GM21381 (cell line): Measurements from ENCODE around the gene HOXC9.

Experiments used
- ATAC-seq: cut with Tn5 transposase; IDR thresholded peaks from one replicate; pipeline ENCODE4 v1.9.1; 2021; ENCODE audit warnings: mild to moderate bottlenecking, moderate library complexity; ENCODE audit not compliant: unreplicated experiment

The HOXC9 gene

GRCh38 chr12:53963005-53963404 lies 37.0 kb upstream of the HOXC9 start:
- ATAC-seq, result no peak

- ATAC-seq, result no peak
These were observed 36.3 kb upstream of the HOXC9 start for GRCh38 chr12:53963434-53964314.

- ATAC-seq, result no peak
These were observed 35.6 kb upstream of the HOXC9 start for GRCh38 chr12:53964315-53964713.

GRCh38 chr12:53965281-53966084 lies 34.5 kb upstream of the HOXC9 start:
- ATAC-seq, result no peak

GRCh38 chr12:53966085-53966384 lies 33.9 kb upstream of the HOXC9 start:
- ATAC-seq, result no peak

GRCh38 chr12:53966385-53967133 lies 33.4 kb upstream of the HOXC9 start:
- no peak for ATAC-seq

- ATAC-seq, result no peak
These were observed 32.5 kb upstream of the HOXC9 start for GRCh38 chr12:53967421-53967925.

GRCh38 chr12:53968214-53969127 lies 31.5 kb upstream of the HOXC9 start:
- ATAC-seq, result no peak

- ATAC-seq, result no peak
These were observed 30.2 kb upstream of the HOXC9 start for GRCh38 chr12:53969588-53970259.

- ATAC-seq, result no peak
These were observed 29.5 kb upstream of the HOXC9 start for GRCh38 chr12:53970451-53970850.

GRCh38 chr12:53971129-53971528 lies 28.8 kb upstream of the HOXC9 start:
- ATAC-seq, result no peak

- no peak for ATAC-seq
These were observed 28.3 kb upstream of the HOXC9 start for GRCh38 chr12:53971686-53972085.

GRCh38 chr12:53972152-53972702 lies 27.7 kb upstream of the HOXC9 start:
- ATAC-seq, result no peak

GRCh38 chr12:53972722-53973235 lies 27.2 kb upstream of the HOXC9 start, which contains the start of gene HOXC11:
HOXC11 (plus strand) TSS chr12:53973126; CDS start chr12:53973242, 116 bp downstream.
- ATAC-seq, result no peak

- no peak for ATAC-seq
These were observed 26.5 kb upstream of the HOXC9 start for GRCh38 chr12:53973236-53974042.

GRCh38 chr12:53974084-53975063 lies 25.6 kb upstream of the HOXC9 start, which contains the start of gene HOTAIR:
HOTAIR (minus strand) TSS chr12:53974954.
- ATAC-seq, result no peak

GRCh38 chr12:53975064-53975471 lies 24.9 kb upstream of the HOXC9 start:
- no peak for ATAC-seq
